Activated CD8-positive, alpha-beta T cell treated with anti-CD3 and anti-CD28 coated beads for 36 hours (primary cell): Measurements from ENCODE around the gene ANKS3. TPM values are rescaled to one million over a fixed set of nuclear protein-coding genes. Genes with fewer than 3 reads are reported as not detected.
A peak's percentile ranks its signal among the peaks of the same experiment; 100 is the strongest.

ENCODE experiments used
- ATAC-seq: fragments of 200-7000 bp; cut with Tn5 transposase; one replicate; pipeline ENCODE4 v1.10.0; 2021; ENCODE audit warnings: mild to moderate bottlenecking, moderate library complexity
- CTCF ChIA-PET: fragments of 350-600 bp; sonication (Branson Sonifier 250); formaldehyde crosslinking; loops from one replicate; lab custom pipeline; 2021; ENCODE audit warnings: antibody characterized with exemption; lab: Charles Lee
- POLR2A ChIA-PET: fragments of 350-600 bp; sonication (Branson Sonifier 250); formaldehyde crosslinking; loops from one replicate; lab custom pipeline; 2021; ENCODE audit warnings: antibody characterized with exemption; lab: Charles Lee
- DNase-seq: peaks from one replicate; pipeline ENCODE4 v3.0.0-alpha.2; 2020
- H3K27ac Mint-ChIP-seq: one replicate; pipeline ENCODE4 v1.8.0; 2021; ENCODE audit warnings: mild to moderate bottlenecking, mixed read lengths
- H3K27me3 Mint-ChIP-seq: one replicate; pipeline ENCODE4 v1.8.0; 2021; ENCODE audit warnings: mixed read lengths
- H3K36me3 Mint-ChIP-seq: one replicate; pipeline ENCODE4 v1.8.0; 2021; ENCODE audit warnings: low read depth, mixed read lengths
- H3K4me1 Mint-ChIP-seq: one replicate; pipeline ENCODE4 v1.8.0; 2021; ENCODE audit warnings: low read depth, mixed read lengths
- H3K4me3 Mint-ChIP-seq: one replicate; pipeline ENCODE4 v1.8.0; 2021; ENCODE audit warnings: mild to moderate bottlenecking, moderate library complexity, mixed read lengths
- H3K9me3 Mint-ChIP-seq: one replicate; pipeline ENCODE4 v1.8.0; 2021; ENCODE audit warnings: mixed read lengths
- CTCF ChIP-seq: fragments of 200-600 bp; IDR thresholded peaks from one replicate; pipeline ENCODE4 v1.8.0; 2022; ENCODE audit warnings: antibody characterized with exemption, mild to moderate bottlenecking
- intact Hi-C: fragments of 100-400 bp; cut with micrococcal nuclease; formaldehyde crosslinking; loops from one replicate; pipeline ENCODE4 v1.10.0; 2022
- total RNA-seq, 2 experiments: library from RNA; stranded (reverse); gene quantifications; one replicate each; pipeline ENCODE4 v1.2.3, GENCODE V29; 2021

Gene ANKS3
- total RNA-seq, 2 experiments from 2014 or later = 13.0 to 13.8 TPM

- no peak for DNase-seq
- Mint-ChIP-seq H3K4me3 (peak overlapping the region; percentile 46), H3K27ac (no peak overlapping the region), H3K27me3 (no peaks in the 10 kb centered on the region), H3K4me1 (peaks cover 36% of the 10 kb centered on the region), H3K36me3 (peaks cover 22% of the 10 kb centered on the region), H3K9me3 (no peaks in the 10 kb centered on the region)
- no peak for TF ChIP-seq CTCF
- intact Hi-C loops = no loop called here
- ChIA-PET POLR2A (interaction anchor here (0.8 to 2.2 kb wide), 2 partner anchors 11 to 14 kb away, joined by 3 to 10 read pairs; partner anchors contain the start of gene NUDT16L1), CTCF (no interaction called here)
- ATAC-seq = no peak
Measured at GRCh38 chr16:4680673-4681470, 53.2 kb downstream of the ANKS3 start.

- peak overlapping the region; percentile 7 for H3K4me3 Mint-ChIP-seq
Measured at GRCh38 chr16:4679850-4680636, 54.0 kb downstream of the ANKS3 start.

GRCh38 chr16:4679156-4679849, 54.8 kb downstream of the ANKS3 start:
- no peak for TF ChIP-seq CTCF
- intact Hi-C loops = no loop called here
- Mint-ChIP-seq H3K27ac (peak overlapping the region; percentile 24), H3K4me1 (peaks cover 42% of the 10 kb centered on the region), H3K27me3 (no peaks in the 10 kb centered on the region), H3K9me3 (no peaks in the 10 kb centered on the region), H3K36me3 (peaks cover 22% of the 10 kb centered on the region), H3K4me3 (no peak overlapping the region)
- DNase-seq (no peak), ATAC-seq (no peak)
- ChIA-PET POLR2A (interaction anchor here (0.6 kb wide), 1 partner anchor 139 kb away, joined by 6 read pairs; no protein-coding TSS in a partner anchor), CTCF (interaction anchor here (1.1 kb wide), 1 partner anchor 30 kb away, joined by 3 read pairs; no protein-coding TSS in a partner anchor)

More at GRCh38 chr16:4679850-4680636, 54.0 kb downstream of the ANKS3 start:
- no peaks in the 10 kb centered on the region for H3K27me3 Mint-ChIP-seq
- DNase-seq = peak; percentile 28
- ATAC-seq = no peak
- CTCF ChIA-PET = interaction anchor here (1.1 kb wide), 1 partner anchor 30 kb away, joined by 3 read pairs; no protein-coding TSS in a partner anchor
- intact Hi-C loops = no loop called here
- POLR2A ChIA-PET = interaction anchor here (0.8 to 2.2 kb wide), 2 partner anchors 11 to 15 kb away, joined by 3 to 10 read pairs; partner anchors contain the start of gene NUDT16L1
- no peaks in the 10 kb centered on the region for H3K9me3 Mint-ChIP-seq
- peaks cover 42% of the 10 kb centered on the region for H3K4me1 Mint-ChIP-seq
- H3K27ac Mint-ChIP-seq = peak overlapping the region; percentile 24
- no peak for TF ChIP-seq CTCF
- H3K36me3 Mint-ChIP-seq = peaks cover 22% of the 10 kb centered on the region

GRCh38 chr16:4678596-4678995, 55.5 kb downstream of the ANKS3 start:
- no peak for ATAC-seq
- H3K36me3 Mint-ChIP-seq = peaks cover 23% of the 10 kb centered on the region
- peaks cover 42% of the 10 kb centered on the region for H3K4me1 Mint-ChIP-seq
- ChIA-PET POLR2A (interaction anchor here (0.6 kb wide), 1 partner anchor 138 kb away, joined by 6 read pairs; no protein-coding TSS in a partner anchor), CTCF (interaction anchor here (1.1 kb wide), 1 partner anchor 29 kb away, joined by 3 read pairs; no protein-coding TSS in a partner anchor)
- DNase-seq = no peak
- H3K4me3 Mint-ChIP-seq = no peak overlapping the region
- no peaks in the 10 kb centered on the region for H3K27me3 Mint-ChIP-seq
- no peak for TF ChIP-seq CTCF
- H3K27ac Mint-ChIP-seq = peak overlapping the region; percentile 52
- intact Hi-C loops = no loop called here
- no peaks in the 10 kb centered on the region for H3K9me3 Mint-ChIP-seq
